CD4-positive, alpha-beta T cell treated with Interleukin-1 beta for 1 hour (primary cell): Measurements from ENCODE around the gene IKZF5.
A peak's percentile ranks its signal among the peaks of the same experiment; 100 is the strongest.

ENCODE experiments used
- DNase-seq, 2 donors: peaks; one replicate each; pipeline ENCODE4 v3.0.0-alpha.2; 2020 to 2022

Gene IKZF5

GRCh38 chr10:122974543-122975064, 34.0 kb downstream of the IKZF5 start:
- DNase-seq = no peak

- no peak for DNase-seq
These were observed 34.6 kb downstream of the IKZF5 start for GRCh38 chr10:122974023-122974422.

- no peak for DNase-seq
These were observed 39.9 kb downstream of the IKZF5 start for GRCh38 chr10:122968698-122969097.

- DNase-seq = no peak
These were observed 41.7 kb downstream of the IKZF5 start for GRCh38 chr10:122966879-122967278.

GRCh38 chr10:122962405-122962804, 46.2 kb downstream of the IKZF5 start:
- DNase-seq = no peak

GRCh38 chr10:122957474-122957873, 51.1 kb downstream of the IKZF5 start:
- no peak for DNase-seq

- DNase-seq = no peak
These were observed 52.7 kb downstream of the IKZF5 start for GRCh38 chr10:122955892-122956291.

- no peak for DNase-seq
These were observed 53.9 kb downstream of the IKZF5 start for GRCh38 chr10:122954731-122955050.

GRCh38 chr10:122953902-122954730, 54.5 kb downstream of the IKZF5 start, which contains the start of gene C10orf88:
Gene C10orf88 (minus strand): TSS chr10:122954227. CDS start chr10:122954178, 49 bp downstream.
- DNase-seq = peak; percentile 98 to 100

- DNase-seq = no peak
These were observed 59.3 kb downstream of the IKZF5 start for GRCh38 chr10:122949296-122949695.
